Fibroblast of gingiva (primary cell): ENCODE data around the gene CRIP2.

Experiments used
- DNase-seq: peaks from one replicate; pipeline ENCODE4 v3.0.0-alpha.2; 2011; ENCODE audit warnings: low read depth

Gene CRIP2

GRCh38 chr14:105444859-105445258, 29.8 kb upstream of the CRIP2 start:
- no peak for DNase-seq

- no peak for DNase-seq
Measured at GRCh38 chr14:105445290-105445689, 29.3 kb upstream of the CRIP2 start.

GRCh38 chr14:105445901-105446845, 28.4 kb upstream of the CRIP2 start:
- no peak for DNase-seq

GRCh38 chr14:105446971-105447370, 27.6 kb upstream of the CRIP2 start:
- DNase-seq: no peak

- no peak for DNase-seq
Measured at GRCh38 chr14:105447651-105448640, 26.7 kb upstream of the CRIP2 start.

- DNase-seq: peak; percentile 42
Measured at GRCh38 chr14:105448706-105449111, 25.9 kb upstream of the CRIP2 start.

- no peak for DNase-seq
Measured at GRCh38 chr14:105449276-105450122, 25.1 kb upstream of the CRIP2 start.

- no peak for DNase-seq
Measured at GRCh38 chr14:105450123-105450505, 24.5 kb upstream of the CRIP2 start.

- DNase-seq: no peak
Measured at GRCh38 chr14:105450864-105451720, 23.5 kb upstream of the CRIP2 start.

GRCh38 chr14:105452963-105453362, 21.7 kb upstream of the CRIP2 start:
- DNase-seq: no peak

GRCh38 chr14:105453847-105454246, 20.8 kb upstream of the CRIP2 start:
- DNase-seq: no peak

- DNase-seq: no peak
Measured at GRCh38 chr14:105455086-105455640, 19.5 kb upstream of the CRIP2 start.

- DNase-seq: no peak
Measured at GRCh38 chr14:105455766-105456660, 18.6 kb upstream of the CRIP2 start.

GRCh38 chr14:105456736-105457617, 17.6 kb upstream of the CRIP2 start:
- DNase-seq: no peak

GRCh38 chr14:105458010-105458409, 16.6 kb upstream of the CRIP2 start:
- DNase-seq: no peak

GRCh38 chr14:105458571-105458970, 16.1 kb upstream of the CRIP2 start:
- DNase-seq: no peak

- DNase-seq: no peak
Measured at GRCh38 chr14:105460116-105460515, 14.5 kb upstream of the CRIP2 start.

GRCh38 chr14:105460616-105461015, 14.0 kb upstream of the CRIP2 start:
- no peak for DNase-seq
